A549 (cell line): ENCODE data around the gene SKIL. TPM values are rescaled to one million over a fixed set of nuclear protein-coding genes. Genes with fewer than 3 reads are reported as not detected.

Experiments used
- ATAC-seq, 2 experiments: fragments of 200-7000 bp in 1 of 2; fragments of >200 bp in 1 of 2; cut with Nextera tagmentation in 1 of 2; cut with Tn5 transposase in 1 of 2; 3 replicates each; pipeline versions ENCODE4 v1.8.0 to v1.9.1; 2018 to 2020; ENCODE audit warnings: mild to moderate bottlenecking in 1 of 2, moderate library complexity in 1 of 2
- CTCF ChIA-PET: fragments of 300-600 bp; sonication (Branson Sonifier 250); formaldehyde crosslinking; extraction: SDS; loops from one replicate; lab custom pipeline; 2021; ENCODE audit warnings: antibody characterized with exemption, inconsistent platforms; lab: Yijun Ruan, JAX
- POLR2A ChIA-PET: fragments of 350-600 bp; formaldehyde crosslinking; extraction: SDS; loops from one replicate; lab custom pipeline; 2021; ENCODE audit warnings: antibody characterized with exemption, inconsistent platforms; lab: Yijun Ruan, JAX
- DNase-seq, 2 experiments: peaks; one replicate each; pipeline versions ENCODE4 v3.0.0 to v3.0.0-alpha.2; 2011 to 2016; ENCODE audit warnings: low read depth in 1 of 2, low spot score in 1 of 2
- FAIRE-seq: peaks from 2 replicates; lab custom pipeline; 2011; peaks lifted over from hg19 to GRCh38; lab: Jason Lieb, UNC
- H3K27ac ChIP-seq, 2 experiments: fragments of >200 bp; sonication (Bioruptor Twin); formaldehyde crosslinking; 3 replicates each; pipeline ENCODE4 v1.5.1; 2016 to 2017
- H3K4me1 ChIP-seq: fragments of >200 bp; sonication (Bioruptor Twin); formaldehyde crosslinking; 3 replicates; pipeline ENCODE4 v1.6.1; 2016
- H3K4me2 ChIP-seq: fragments of >200 bp; sonication (Bioruptor Twin); formaldehyde crosslinking; 3 replicates; pipeline ENCODE4 v1.6.1; 2016
- H3K4me3 ChIP-seq: fragments of >200 bp; sonication (Bioruptor Twin); formaldehyde crosslinking; 3 replicates; pipeline ENCODE4 v1.5.1; 2016
- H3K9me3 ChIP-seq: fragments of >200 bp; sonication (Bioruptor Twin); formaldehyde crosslinking; 3 replicates; pipeline ENCODE4 v1.6.1; 2016
- ATOH8 ChIP-seq: fragments of 250-450 bp; sonication (Bioruptor Pico); IDR thresholded peaks from 2 replicates; pipeline ENCODE4 v1.5.0; 2020; ENCODE audit warnings: low read depth, mild to moderate bottlenecking, moderate library complexity
- BCL3 ChIP-seq: fragments of >200 bp; sonication (Bioruptor Twin); formaldehyde crosslinking; IDR thresholded peaks from 3 replicates; pipeline ENCODE4 v1.6.1; 2016
- CBX8 ChIP-seq: fragments of 200-600 bp; sonication (generic); IDR thresholded peaks from 2 replicates; pipeline ENCODE4 v1.6.1; 2016
- CHD2 ChIP-seq: fragments of 150-350 bp; IDR thresholded peaks from 2 replicates; pipeline ENCODE4 v1.6.1; 2014; ENCODE audit warnings: low read length; ENCODE audit not compliant: partially characterized antibody
- CTCF ChIP-seq: fragments of >200 bp; sonication (Bioruptor Twin); formaldehyde crosslinking; IDR thresholded peaks from 3 replicates; pipeline ENCODE4 v1.5.1; 2016
- EHF ChIP-seq: fragments of 250-450 bp; sonication (Bioruptor Pico); IDR thresholded peaks from 2 replicates; pipeline ENCODE4 v1.5.0; 2020; ENCODE audit warnings: mild to moderate bottlenecking
- EHMT2 ChIP-seq: fragments of 200-600 bp; sonication (generic); IDR thresholded peaks from 2 replicates; pipeline ENCODE4 v1.6.1; 2016; ENCODE audit warnings: antibody characterized with exemption, low read depth, mild to moderate bottlenecking, moderate library complexity
- FOXS1 ChIP-seq: fragments of 250-450 bp; sonication (Bioruptor Pico); IDR thresholded peaks from 2 replicates; pipeline ENCODE4 v1.5.0; 2020; ENCODE audit warnings: mild to moderate bottlenecking, moderate library complexity
- GATA3 ChIP-seq: IDR thresholded peaks from 2 replicates; pipeline ENCODE4 v1.6.1; 2012; ENCODE audit warnings: borderline replicate concordance
- HEYL ChIP-seq: fragments of 250-450 bp; sonication (Bioruptor Pico); IDR thresholded peaks from 2 replicates; pipeline ENCODE4 v1.8.0; 2021; ENCODE audit warnings: mild to moderate bottlenecking, moderate library complexity
- JUNB ChIP-seq: fragments of >200 bp; sonication (Bioruptor Twin); formaldehyde crosslinking; IDR thresholded peaks from 2 replicates; pipeline ENCODE4 v1.6.1; 2016
- MAFK ChIP-seq: fragments of 450-650 bp; IDR thresholded peaks from 2 replicates; pipeline ENCODE4 v1.6.1; 2014; ENCODE audit not compliant: partially characterized antibody
- MAX ChIP-seq: IDR thresholded peaks from 2 replicates; pipeline ENCODE4 v1.6.1; 2012
- NR3C1 ChIP-seq: fragments of >200 bp; sonication (Bioruptor Twin); formaldehyde crosslinking; IDR thresholded peaks from 3 replicates; pipeline ENCODE4 v1.6.1; 2017
- PHF8 ChIP-seq: fragments of 200-600 bp; sonication (generic); IDR thresholded peaks from 2 replicates; pipeline ENCODE4 v1.6.1; 2016; ENCODE audit warnings: low read depth, mild to moderate bottlenecking, antibody characterized with exemption, moderate library complexity, borderline replicate concordance
- RAD21 ChIP-seq, 2 experiments: fragments of >200 bp in 1 of 2; sonication (Bioruptor Twin) in 1 of 2; formaldehyde crosslinking in 1 of 2; IDR thresholded peaks in 1 of 2; conservative IDR thresholded peaks in 1 of 2; 2 replicates in 1 of 2; 3 replicates in 1 of 2; pipeline ENCODE4 v1.6.1; 2012 to 2018; ENCODE audit warnings: inconsistent platforms in 1 of 2
- RFX5 ChIP-seq: fragments of 450-650 bp; IDR thresholded peaks from 2 replicates; pipeline ENCODE4 v1.7.1; 2014; ENCODE audit warnings: antibody characterized with exemption, mild to moderate bottlenecking, moderate library complexity
- RNF2 ChIP-seq: fragments of 200-600 bp; sonication (generic); IDR thresholded peaks from 2 replicates; pipeline ENCODE4 v1.6.1; 2016; ENCODE audit warnings: low read depth, mild to moderate bottlenecking, antibody characterized with exemption, moderate library complexity, borderline replicate concordance
- SMC3 ChIP-seq: fragments of >200 bp; sonication (Bioruptor Twin); formaldehyde crosslinking; IDR thresholded peaks from 3 replicates; pipeline ENCODE4 v1.6.1; 2018; ENCODE audit warnings: inconsistent platforms
- SREBF2 ChIP-seq: fragments of 450-650 bp; IDR thresholded peaks from 2 replicates; pipeline ENCODE4 v1.6.1; 2014; ENCODE audit warnings: mild to moderate bottlenecking, moderate library complexity
- ZC3H11A ChIP-seq: fragments of 450-650 bp; IDR thresholded peaks from 2 replicates; pipeline ENCODE4 v1.6.1; 2014; ENCODE audit warnings: antibody characterized with exemption, mild to moderate bottlenecking
- ZSCAN20 ChIP-seq: fragments of 250-450 bp; sonication (Bioruptor Pico); IDR thresholded peaks from 2 replicates; pipeline ENCODE4 v1.8.0; 2022; ENCODE audit warnings: mild to moderate bottlenecking, moderate library complexity
- WGBS: methylation state at CpG from one replicate; pipeline ENCODE4 v1.1.6; 2017; ENCODE audit errors: missing lambda C conversion rate; 5-methylcytosine and 5-hydroxymethylcytosine counted together
- polyA plus RNA-seq, 4 experiments: library from polyadenylated mRNA; depleted of rRNA in 3 of 4; stranded (reverse); fragments of >200 nt; fragmentation: RNase III in 1 of 4; extraction: RNeasy Plus Mini Kit Qiagen cat#74134 plus additional on column Dnase treatment in 1 of 4; gene quantifications; 2 replicates in 3 of 4; 3 replicates in 1 of 4; pipeline ENCODE4 v1.2.3, GENCODE V29; 2011 to 2017

SKIL gene
- polyA plus RNA-seq, 2 of the 4 experiments (the other 2 are of a cell fraction), result 39.6 to 64.2 TPM

GRCh38 chr3:170437176-170437575 lies 79.7 kb downstream of the SKIL start:
- FAIRE-seq (no peak), ATAC-seq (no peak), DNase-seq (no peak)
- TF ChIP-seq CHD2, result no peak
- TF ChIP-seq HEYL (CRISPR knock-in tag), result no peak
- no peak for TF ChIP-seq CBX8
- no peak for TF ChIP-seq BCL3
- no peak for TF ChIP-seq SREBF2
- no peak for TF ChIP-seq ZSCAN20 (CRISPR knock-in tag)
- TF ChIP-seq NR3C1, result no peak
- TF ChIP-seq RNF2, result no peak
- TF ChIP-seq JUNB, result no peak
- no peak for TF ChIP-seq EHMT2
- TF ChIP-seq EHF (CRISPR knock-in tag), result no peak
- TF ChIP-seq MAX, result no peak
- no peak for TF ChIP-seq RFX5
- TF ChIP-seq ZC3H11A, result no peak
- TF ChIP-seq MAFK, result no peak
- TF ChIP-seq ATOH8 (CRISPR knock-in tag), result no peak
- TF ChIP-seq PHF8, result no peak
- Histone ChIP-seq H3K4me3 (no peak overlapping the region), H3K9me3 (no peaks in the 10 kb centered on the region), H3K4me2 (no peak overlapping the region), H3K27ac (no peak overlapping the region), H3K4me1 (peaks cover 6% of the 10 kb centered on the region; the same call in 1 of the 3 replicates)
- WGBS, result 78% methylated on average over 4 of the region's 4 CpGs
- ChIA-PET CTCF (interaction anchor here (2.3 to 2.6 kb wide), 2 partner anchors 23 to 372 kb away, joined by 7 to 9 read pairs; no protein-coding TSS in a partner anchor), POLR2A (no interaction called here)

- ChIA-PET CTCF (interaction anchor here (0.6 to 2.6 kb wide), 4 partner anchors 24 to 373 kb away, joined by 3 to 9 read pairs (median 5); no protein-coding TSS in a partner anchor), POLR2A (no interaction called here)
- Histone ChIP-seq H3K9me3 (no peaks in the 10 kb centered on the region), H3K4me3 (no peak overlapping the region), H3K4me2 (0 out of 3 replicates have a peak overlapping the region, but pooled peaks have one; percentile 4), H3K27ac (no peak overlapping the region), H3K4me1 (peaks cover 6% of the 10 kb centered on the region; the same call in 1 of the 3 replicates)
- FAIRE-seq (no peak), ATAC-seq (peak in 1 of 2 experiments; percentile 79; a peak in 4 of 6 replicates), DNase-seq (peak in 1 of 2 experiments; percentile 26)
- TF ChIP-seq SMC3, result no peak
- no peak for TF ChIP-seq FOXS1
- no peak for TF ChIP-seq RAD21 (conservative IDR thresholded peaks at IDR 0.05 in 1 of 2, IDR thresholded peaks at IDR 0.05 in 1 of 2)
- TF ChIP-seq, all 56 proteins: peak for 0
- 68% methylated on average over 10 of the region's 10 CpGs for WGBS
Measured at GRCh38 chr3:170437696-170438407, 80.3 kb downstream of the SKIL start.

- Histone ChIP-seq H3K9me3 (no peaks in the 10 kb centered on the region), H3K4me2 (no peak overlapping the region), H3K4me3 (no peak overlapping the region), H3K4me1 (peaks cover 6% of the 10 kb centered on the region; the same call in 1 of the 3 replicates), H3K27ac (no peak overlapping the region)
- WGBS, result 70% methylated on average over 1 of the region's 1 CpG
- DNase-seq, result no peak
- CTCF ChIA-PET, result interaction anchor here (1.5 to 2.6 kb wide), 3 partner anchors 25 to 372 kb away, joined by 3 to 9 read pairs (median 7); no protein-coding TSS in a partner anchor
- TF ChIP-seq GATA3, result no peak
- TF ChIP-seq CTCF, result no peak
- TF ChIP-seq MAFK, result peak; percentile 4
- TF ChIP-seq, all 56 proteins: peak for 1
- ATAC-seq, result no peak
- FAIRE-seq, result no peak
- POLR2A ChIA-PET, result no interaction called here
Measured at GRCh38 chr3:170438836-170439235, 81.3 kb downstream of the SKIL start.
